Activated naive CD8-positive, alpha-beta T cell treated with anti-CD3 and anti-CD28 coated beads for 36 hours (primary cell): ENCODE data around the gene CSRNP3. TPM values are rescaled to one million over a fixed set of nuclear protein-coding genes. Genes with fewer than 3 reads are reported as not detected.
"Not testable (repeated sequence)": the region's sequence is repeated elsewhere in the genome, so short reads cannot be mapped to it uniquely, and the experiment has no call there.

Experiments used
- DNase-seq: peaks from one replicate; pipeline ENCODE4 v3.0.0; 2021
- H3K27ac Mint-ChIP-seq: one replicate; pipeline ENCODE4 v1.8.0; 2022; ENCODE audit warnings: mild to moderate bottlenecking, moderate library complexity, mixed read lengths
- H3K27me3 Mint-ChIP-seq: one replicate; pipeline ENCODE4 v1.8.0; 2022; ENCODE audit warnings: mild to moderate bottlenecking, mixed read lengths
- H3K36me3 Mint-ChIP-seq: one replicate; pipeline ENCODE4 v1.8.0; 2021; ENCODE audit warnings: mild to moderate bottlenecking, mixed read lengths
- H3K4me1 Mint-ChIP-seq: one replicate; pipeline ENCODE4 v1.8.0; 2021; ENCODE audit warnings: mixed read lengths
- H3K4me3 Mint-ChIP-seq: one replicate; pipeline ENCODE4 v1.8.0; 2022; ENCODE audit warnings: mild to moderate bottlenecking, moderate library complexity, mixed read lengths
- H3K9me3 Mint-ChIP-seq: one replicate; pipeline ENCODE4 v1.8.0; 2022; ENCODE audit warnings: mixed read lengths
- total RNA-seq, 2 experiments: library from RNA; stranded (reverse); gene quantifications; one replicate each; pipeline ENCODE4 v1.2.3, GENCODE V29; 2021

The CSRNP3 gene
- total RNA-seq, 2 experiments from 2014 or later: not detected

- Mint-ChIP-seq H3K9me3 (no peaks in the 10 kb centered on the region), H3K4me3 (no peak overlapping the region), H3K27me3 (no peaks in the 10 kb centered on the region), H3K27ac (no peak overlapping the region), H3K4me1 (no peaks in the 10 kb centered on the region), H3K36me3 (no peaks in the 10 kb centered on the region)
- no peak for DNase-seq
These were observed 112.9 kb downstream of the CSRNP3 start for GRCh38 chr2:165582409-165582808.

- Mint-ChIP-seq H3K9me3 (no peaks in the 10 kb centered on the region), H3K27ac (no peak overlapping the region), H3K27me3 (no peaks in the 10 kb centered on the region), H3K4me3 (no peak overlapping the region), H3K4me1 (no peaks in the 10 kb centered on the region), H3K36me3 (no peaks in the 10 kb centered on the region)
- no peak for DNase-seq
These were observed 113.5 kb downstream of the CSRNP3 start for GRCh38 chr2:165582863-165583506.

GRCh38 chr2:165584126-165584654, 114.7 kb downstream of the CSRNP3 start:
- Mint-ChIP-seq H3K36me3 (no peaks in the 10 kb centered on the region), H3K4me3 (no peak overlapping the region), H3K4me1 (no peaks in the 10 kb centered on the region), H3K9me3 (no peaks in the 10 kb centered on the region), H3K27ac (no peak overlapping the region), H3K27me3 (no peaks in the 10 kb centered on the region)
- no peak for DNase-seq

GRCh38 chr2:165586019-165586418, 116.5 kb downstream of the CSRNP3 start:
- no peaks in the 10 kb centered on the region for H3K9me3 Mint-ChIP-seq
- DNase-seq: no peak
- no peak overlapping the region for H3K27ac Mint-ChIP-seq
- no peak overlapping the region for H3K4me3 Mint-ChIP-seq
- no peaks in the 10 kb centered on the region for H3K4me1 Mint-ChIP-seq
- no peaks in the 10 kb centered on the region for H3K36me3 Mint-ChIP-seq
- H3K27me3 Mint-ChIP-seq: no peaks in the 10 kb centered on the region

- Mint-ChIP-seq H3K36me3 (no peaks in the 10 kb centered on the region), H3K27me3 (no peaks in the 10 kb centered on the region), H3K9me3 (no peaks in the 10 kb centered on the region), H3K27ac (no peak overlapping the region), H3K4me1 (no peaks in the 10 kb centered on the region), H3K4me3 (no peak overlapping the region)
- DNase-seq: no peak
These were observed 117.9 kb downstream of the CSRNP3 start for GRCh38 chr2:165587335-165587938.

- H3K27ac Mint-ChIP-seq: not testable (repeated sequence)
These were observed 121.5 kb downstream of the CSRNP3 start for GRCh38 chr2:165590999-165591398.

GRCh38 chr2:165593081-165593480, 123.6 kb downstream of the CSRNP3 start:
- Mint-ChIP-seq H3K9me3 (no peaks in the 10 kb centered on the region), H3K27me3 (no peaks in the 10 kb centered on the region), H3K4me1 (peaks cover 2% of the 10 kb centered on the region), H3K36me3 (no peaks in the 10 kb centered on the region), H3K4me3 (no peak overlapping the region), H3K27ac (no peak overlapping the region)
- no peak for DNase-seq

More at GRCh38 chr2:165590999-165591398, 121.5 kb downstream of the CSRNP3 start:
- not testable (repeated sequence) for H3K4me3 Mint-ChIP-seq, H3K36me3 Mint-ChIP-seq, H3K9me3 Mint-ChIP-seq, DNase-seq, H3K27me3 Mint-ChIP-seq, H3K4me1 Mint-ChIP-seq

- Mint-ChIP-seq H3K27me3 (no peaks in the 10 kb centered on the region), H3K4me1 (peaks cover 2% of the 10 kb centered on the region), H3K4me3 (no peak overlapping the region), H3K27ac (no peak overlapping the region), H3K9me3 (no peaks in the 10 kb centered on the region), H3K36me3 (no peaks in the 10 kb centered on the region)
- no peak for DNase-seq
These were observed 124.9 kb downstream of the CSRNP3 start for GRCh38 chr2:165594231-165594934.

GRCh38 chr2:165594935-165595255, 125.4 kb downstream of the CSRNP3 start:
- Mint-ChIP-seq H3K9me3 (no peaks in the 10 kb centered on the region), H3K27me3 (no peaks in the 10 kb centered on the region), H3K27ac (no peak overlapping the region), H3K4me1 (peaks cover 2% of the 10 kb centered on the region), H3K4me3 (no peak overlapping the region), H3K36me3 (no peaks in the 10 kb centered on the region)
- DNase-seq: no peak

- DNase-seq: no peak
- Mint-ChIP-seq H3K27ac (no peak overlapping the region), H3K4me1 (peaks cover 2% of the 10 kb centered on the region), H3K27me3 (no peaks in the 10 kb centered on the region), H3K36me3 (no peaks in the 10 kb centered on the region), H3K4me3 (no peak overlapping the region), H3K9me3 (no peaks in the 10 kb centered on the region)
These were observed 127.3 kb downstream of the CSRNP3 start for GRCh38 chr2:165596788-165597187.

GRCh38 chr2:165601065-165601830, 131.8 kb downstream of the CSRNP3 start:
- no peak for DNase-seq
- no peak overlapping the region for H3K27ac Mint-ChIP-seq
- no peaks in the 10 kb centered on the region for H3K27me3 Mint-ChIP-seq
- H3K4me1 Mint-ChIP-seq: no peaks in the 10 kb centered on the region
- H3K36me3 Mint-ChIP-seq: no peaks in the 10 kb centered on the region
- no peak overlapping the region for H3K4me3 Mint-ChIP-seq
- H3K9me3 Mint-ChIP-seq: no peaks in the 10 kb centered on the region

- Mint-ChIP-seq H3K4me3 (no peak overlapping the region), H3K27ac (no peak overlapping the region), H3K9me3 (no peaks in the 10 kb centered on the region), H3K27me3 (no peaks in the 10 kb centered on the region), H3K4me1 (no peaks in the 10 kb centered on the region), H3K36me3 (no peaks in the 10 kb centered on the region)
- no peak for DNase-seq
These were observed 132.5 kb downstream of the CSRNP3 start for GRCh38 chr2:165601928-165602521.

GRCh38 chr2:165609672-165610071, 140.2 kb downstream of the CSRNP3 start:
- Mint-ChIP-seq H3K27me3 (no peaks in the 10 kb centered on the region), H3K4me1 (peaks cover 5% of the 10 kb centered on the region), H3K9me3 (no peaks in the 10 kb centered on the region), H3K36me3 (no peaks in the 10 kb centered on the region), H3K27ac (no peak overlapping the region), H3K4me3 (no peak overlapping the region)
- no peak for DNase-seq

- DNase-seq: no peak
- Mint-ChIP-seq H3K4me1 (peaks cover 5% of the 10 kb centered on the region), H3K4me3 (no peak overlapping the region), H3K27me3 (no peaks in the 10 kb centered on the region), H3K9me3 (no peaks in the 10 kb centered on the region), H3K27ac (no peak overlapping the region), H3K36me3 (no peaks in the 10 kb centered on the region)
These were observed 141.1 kb downstream of the CSRNP3 start for GRCh38 chr2:165610591-165611029.
